ENCODE measurements around the gene PLLP. TPM values are rescaled to one million over a fixed set of nuclear protein-coding genes. Genes with fewer than 3 reads are reported as not detected.

The PLLP gene
- polyA plus RNA-seq, 1 experiment: 0.02 TPM

- Histone ChIP-seq H3K36me3 (ENCODE audit: control insufficient read depth, insufficient read depth, low read length) (no peaks in the 10 kb centered on the region), H3K27me3 (ENCODE audit: control insufficient read depth, insufficient read depth, low read length) (peaks cover 20% of the 10 kb centered on the region), H3K4me3 (ENCODE audit: low read depth, low read length) (no peak overlapping the region; the same call in 1 of the 2 replicates)
- CTCF ChIA-PET: interaction anchor here (1.0 kb wide), 1 partner anchor 16 kb away, joined by 3 read pairs; no protein-coding TSS in a partner anchor
- TF ChIP-seq CTCF (IDR thresholded peaks at IDR 0.05; ENCODE audit: insufficient read depth, low read depth, low read length): no peak
- no peak for DNase-seq (ENCODE audit: low read depth)
- POLR2A ChIA-PET: no interaction called here
Measured at GRCh38 chr16:57283959-57284208, 588 bp downstream of the PLLP start.

- Histone ChIP-seq H3K4me3 (ENCODE audit: low read depth, low read length) (no peak overlapping the region), H3K27me3 (ENCODE audit: control insufficient read depth, insufficient read depth, low read length) (peaks cover 22% of the 10 kb centered on the region), H3K36me3 (ENCODE audit: control insufficient read depth, insufficient read depth, low read length) (no peaks in the 10 kb centered on the region)
- POLR2A ChIA-PET: no interaction called here
- no peak for TF ChIP-seq CTCF (IDR thresholded peaks at IDR 0.05; ENCODE audit: insufficient read depth, low read depth, low read length)
- DNase-seq (ENCODE audit: low read depth): no peak
- CTCF ChIA-PET: interaction anchor here (1.0 kb wide), 1 partner anchor 17 kb away, joined by 3 read pairs; no protein-coding TSS in a partner anchor
Measured at GRCh38 chr16:57283214-57283958, 1.1 kb downstream of the PLLP start.

- H3K36me3 ChIP-seq (ENCODE audit: control insufficient read depth, insufficient read depth, low read length): no peaks in the 10 kb centered on the region
- no peak overlapping the region for H3K4me3 ChIP-seq (ENCODE audit: low read depth, low read length)
- TF ChIP-seq CTCF (IDR thresholded peaks at IDR 0.05; ENCODE audit: insufficient read depth, low read depth, low read length): no peak
- DNase-seq (ENCODE audit: low read depth): no peak
- peaks cover 22% of the 10 kb centered on the region for H3K27me3 ChIP-seq (ENCODE audit: control insufficient read depth, insufficient read depth, low read length)
- POLR2A ChIA-PET: no interaction called here
- CTCF ChIA-PET: interaction anchor here (1.0 kb wide), 1 partner anchor 17 kb away, joined by 3 read pairs; no protein-coding TSS in a partner anchor
Measured at GRCh38 chr16:57282510-57283213, 1.8 kb downstream of the PLLP start.

- ChIA-PET CTCF (interaction anchor here (1.0 kb wide), 1 partner anchor 17 kb away, joined by 3 read pairs; no protein-coding TSS in a partner anchor), POLR2A (no interaction called here)
- Histone ChIP-seq H3K36me3 (ENCODE audit: control insufficient read depth, insufficient read depth, low read length) (no peaks in the 10 kb centered on the region), H3K27me3 (ENCODE audit: control insufficient read depth, insufficient read depth, low read length) (peaks cover 22% of the 10 kb centered on the region), H3K4me3 (ENCODE audit: low read depth, low read length) (no peak overlapping the region)
- no peak for TF ChIP-seq CTCF (IDR thresholded peaks at IDR 0.05; ENCODE audit: insufficient read depth, low read depth, low read length)
- no peak for DNase-seq (ENCODE audit: low read depth)
Measured at GRCh38 chr16:57281791-57282190, 2.7 kb downstream of the PLLP start.

GRCh38 chr16:57279780-57280638 lies 4.5 kb downstream of the PLLP start:
- DNase-seq (ENCODE audit: low read depth): no peak
- H3K4me3 ChIP-seq (ENCODE audit: low read depth, low read length): no peak overlapping the region
- H3K27me3 ChIP-seq (ENCODE audit: control insufficient read depth, insufficient read depth, low read length): peaks cover 19% of the 10 kb centered on the region
- CTCF ChIA-PET: interaction anchor here (0.9 to 1.5 kb wide), 2 partner anchors 141 to 187 kb away, joined by 3 read pairs; partner anchors contain the start of gene CPNE2
- no peak for TF ChIP-seq CTCF (IDR thresholded peaks at IDR 0.05; ENCODE audit: insufficient read depth, low read depth, low read length)
- no peaks in the 10 kb centered on the region for H3K36me3 ChIP-seq (ENCODE audit: control insufficient read depth, insufficient read depth, low read length)
- POLR2A ChIA-PET: no interaction called here

All from BJ (cell line).